HEK293 (cell line): Measurements from ENCODE around the gene GNPDA2.

Experiments used
- CTCF ChIA-PET: fragments of 350-600 bp; formaldehyde crosslinking; extraction: SDS; loops from one replicate; lab custom pipeline; 2021; ENCODE audit warnings: antibody characterized with exemption; lab: Yijun Ruan, JAX
- POLR2A ChIA-PET: fragments of 300-600 bp; formaldehyde crosslinking; extraction: SDS; loops from one replicate; lab custom pipeline; 2020; ENCODE audit warnings: antibody characterized with exemption, inconsistent platforms; lab: Yijun Ruan, JAX
- H3K27ac ChIP-seq: fragments of 200-500 bp; sonication (Bioruptor generic); 2 replicates; pipeline ENCODE4 v1.5.1; 2014; ENCODE audit warnings: low read depth, low read length, control low read depth, inconsistent platforms; ENCODE audit errors: extremely low read depth
- H3K36me3 ChIP-seq, 2 experiments: fragments of 200-500 bp in 1 of 2; sonication (Bioruptor generic) in 1 of 2; 1 replicate in 1 of 2; 2 replicates in 1 of 2; pipeline ENCODE4 v1.5.1; 2014 to 2017; ENCODE audit warnings: inconsistent platforms in 2 of 2, low read length in 2 of 2; ENCODE audit not compliant: control insufficient read depth in 2 of 2, insufficient read depth in 1 of 2
- H3K4me1 ChIP-seq: fragments of 200-500 bp; sonication (Bioruptor generic); 2 replicates; pipeline ENCODE4 v1.5.1; 2014; ENCODE audit warnings: mild to moderate bottlenecking, low read length, inconsistent platforms; ENCODE audit not compliant: control insufficient read depth, insufficient read depth
- H3K4me3 ChIP-seq: 2 replicates; pipeline ENCODE4 v1.5.1; 2011; ENCODE audit warnings: low read depth, mild to moderate bottlenecking, control low read depth, low read length, moderate library complexity
- H3K9me3 ChIP-seq: fragments of 200-500 bp; sonication (Bioruptor generic); 2 replicates; pipeline ENCODE4 v1.5.1; 2014; ENCODE audit warnings: low read depth, low read length, inconsistent platforms; ENCODE audit not compliant: control insufficient read depth, insufficient read depth
- ATF2 ChIP-seq: fragments of 450-650 bp; formaldehyde crosslinking; IDR thresholded peaks from 2 replicates; pipeline ENCODE4 v1.5.1; 2016; ENCODE audit warnings: missing biosample characterization, missing genetic modification characterization, low read depth
- BCL11A ChIP-seq: fragments of 450-650 bp; formaldehyde crosslinking; IDR thresholded peaks from 2 replicates; pipeline ENCODE4 v1.5.1; 2016; ENCODE audit warnings: low read depth, missing biosample characterization, missing genetic modification characterization
- EGR2 ChIP-seq: fragments of 450-650 bp; formaldehyde crosslinking; IDR thresholded peaks from 2 replicates; pipeline ENCODE4 v1.5.1; 2016; ENCODE audit warnings: low read depth, missing biosample characterization, missing genetic modification characterization
- GLI2 ChIP-seq: fragments of 450-650 bp; formaldehyde crosslinking; IDR thresholded peaks from 2 replicates; pipeline ENCODE4; 2017; ENCODE audit warnings: missing biosample characterization, missing genetic modification characterization, low read depth, borderline replicate concordance
- GLIS1 ChIP-seq: fragments of 450-650 bp; formaldehyde crosslinking; IDR thresholded peaks from 2 replicates; pipeline ENCODE4 v1.5.1; 2016; ENCODE audit warnings: missing biosample characterization, missing genetic modification characterization
- INSM2 ChIP-seq: fragments of 450-650 bp; formaldehyde crosslinking; IDR thresholded peaks from 2 replicates; pipeline ENCODE4 v1.5.1; 2016; ENCODE audit warnings: missing biosample characterization, missing genetic modification characterization
- KLF7 ChIP-seq: fragments of 450-650 bp; formaldehyde crosslinking; IDR thresholded peaks from 2 replicates; pipeline ENCODE4 v1.5.1; 2016; ENCODE audit warnings: missing biosample characterization, missing genetic modification characterization, borderline replicate concordance
- MEIS1 ChIP-seq: sonication (generic); formaldehyde crosslinking; IDR thresholded peaks from 2 replicates; pipeline ENCODE4 v1.8.1; 2022; ENCODE audit warnings: missing genetic modification reagents, mild to moderate bottlenecking, borderline replicate concordance
- REPIN1 ChIP-seq: fragments of 450-650 bp; formaldehyde crosslinking; IDR thresholded peaks from 2 replicates; pipeline ENCODE4 v1.5.1; 2017; ENCODE audit warnings: missing biosample characterization, missing genetic modification characterization, low read depth
- TCF7L2 ChIP-seq: IDR thresholded peaks from 2 replicates; pipeline ENCODE4 v1.6.1; 2011; ENCODE audit warnings: low read depth, mild to moderate bottlenecking, inconsistent platforms, low read length, moderate library complexity, borderline replicate concordance
- YY1 ChIP-seq: fragments of 450-650 bp; formaldehyde crosslinking; IDR thresholded peaks from 2 replicates; pipeline ENCODE4 v1.5.1; 2018; ENCODE audit warnings: missing biosample characterization, missing genetic modification characterization
- ZBTB11 ChIP-seq: fragments of 450-650 bp; formaldehyde crosslinking; conservative IDR thresholded peaks from 2 replicates; pipeline ENCODE4 v1.5.1; 2016; ENCODE audit warnings: low read depth, missing biosample characterization, missing genetic modification characterization
- ZEB2 ChIP-seq: fragments of 450-650 bp; formaldehyde crosslinking; IDR thresholded peaks from 2 replicates; pipeline ENCODE4 v1.5.1; 2016; ENCODE audit warnings: missing biosample characterization, missing genetic modification characterization
- ZFHX2 ChIP-seq: fragments of 450-650 bp; formaldehyde crosslinking; conservative IDR thresholded peaks from 2 replicates; pipeline ENCODE4 v1.5.1; 2016; ENCODE audit warnings: missing biosample characterization, missing genetic modification characterization
- ZFP37 ChIP-seq: fragments of 450-650 bp; formaldehyde crosslinking; IDR thresholded peaks from 2 replicates; pipeline ENCODE4 v1.5.1; 2016; ENCODE audit warnings: missing biosample characterization, missing genetic modification characterization
- ZIC2 ChIP-seq: fragments of 450-650 bp; formaldehyde crosslinking; IDR thresholded peaks from 2 replicates; pipeline ENCODE4 v1.5.1; 2016; ENCODE audit warnings: missing biosample characterization, missing genetic modification characterization
- ZNF114 ChIP-seq: fragments of 450-650 bp; formaldehyde crosslinking; IDR thresholded peaks from 2 replicates; pipeline ENCODE4 v1.5.0; 2017; ENCODE audit warnings: missing biosample characterization, missing genetic modification characterization
- ZNF132 ChIP-seq: fragments of 450-650 bp; formaldehyde crosslinking; IDR thresholded peaks from 2 replicates; pipeline ENCODE4 v1.5.1; 2017; ENCODE audit warnings: missing biosample characterization, missing genetic modification characterization, borderline replicate concordance
- ZNF2 ChIP-seq: fragments of 450-650 bp; formaldehyde crosslinking; IDR thresholded peaks from 2 replicates; pipeline ENCODE4 v1.5.1; 2016; ENCODE audit warnings: missing biosample characterization, missing genetic modification characterization
- ZNF311 ChIP-seq: fragments of 450-650 bp; formaldehyde crosslinking; IDR thresholded peaks from 2 replicates; pipeline ENCODE4 v1.5.1; 2017; ENCODE audit warnings: missing biosample characterization, missing genetic modification characterization, borderline replicate concordance
- ZNF391 ChIP-seq: fragments of 450-650 bp; formaldehyde crosslinking; IDR thresholded peaks from 2 replicates; pipeline ENCODE4 v1.5.1; 2016; ENCODE audit warnings: low read depth, missing biosample characterization, missing genetic modification characterization, borderline replicate concordance
- ZNF416 ChIP-seq: fragments of 450-650 bp; formaldehyde crosslinking; IDR thresholded peaks from 2 replicates; pipeline ENCODE4 v1.5.1; 2016; ENCODE audit warnings: missing biosample characterization, missing genetic modification characterization
- ZNF501 ChIP-seq: fragments of 450-650 bp; formaldehyde crosslinking; IDR thresholded peaks from 2 replicates; pipeline ENCODE4 v1.5.1; 2016; ENCODE audit warnings: missing biosample characterization, missing genetic modification characterization
- ZNF580 ChIP-seq: fragments of 450-650 bp; formaldehyde crosslinking; IDR thresholded peaks from 2 replicates; pipeline ENCODE4 v1.5.1; 2016; ENCODE audit warnings: missing biosample characterization, missing genetic modification characterization
- ZNF596 ChIP-seq: fragments of 450-650 bp; IDR thresholded peaks from 2 replicates; pipeline ENCODE4 v1.5.0; 2018; ENCODE audit warnings: missing biosample characterization, mild to moderate bottlenecking, missing genetic modification characterization, moderate library complexity
- ZNF621 ChIP-seq: fragments of 450-650 bp; formaldehyde crosslinking; IDR thresholded peaks from 2 replicates; pipeline ENCODE4 v1.5.1; 2017; ENCODE audit warnings: missing biosample characterization, missing genetic modification characterization
- ZNF660 ChIP-seq: fragments of 450-650 bp; IDR thresholded peaks from 2 replicates; pipeline ENCODE4 v1.5.1; 2018; ENCODE audit warnings: missing biosample characterization, mild to moderate bottlenecking, missing genetic modification characterization
- ZNF670 ChIP-seq: fragments of 450-650 bp; formaldehyde crosslinking; IDR thresholded peaks from 2 replicates; pipeline ENCODE4 v1.5.1; 2016; ENCODE audit warnings: missing biosample characterization, missing genetic modification characterization, low read depth
- ZNF843 ChIP-seq: fragments of 450-650 bp; formaldehyde crosslinking; IDR thresholded peaks from 2 replicates; pipeline ENCODE4 v1.5.1; 2016; ENCODE audit warnings: missing biosample characterization, missing genetic modification characterization

The GNPDA2 gene

GRCh38 chr4:44670506-44671199 lies 55.7 kb downstream of the GNPDA2 start:
- Histone ChIP-seq H3K9me3 (no peaks in the 10 kb centered on the region), H3K4me1 (no peaks in the 10 kb centered on the region), H3K27ac (no peak overlapping the region), H3K36me3 (no peaks in the 10 kb centered on the region), H3K4me3 (no peak overlapping the region)
- ChIA-PET POLR2A (no interaction called here), CTCF (no interaction called here)
- no peak for TF ChIP-seq ZNF311 (tag by site-specific recombination)
- TF ChIP-seq KLF7 (tag by site-specific recombination) = no peak
- TF ChIP-seq ZNF621 = no peak
- no peak for TF ChIP-seq TCF7L2
- TF ChIP-seq ZEB2 = no peak
- no peak for TF ChIP-seq ZNF114 (tag by site-specific recombination)
- TF ChIP-seq GLIS1 (tag by site-specific recombination) = no peak
- no peak for TF ChIP-seq ATF2 (tag by site-specific recombination)
- TF ChIP-seq ZNF580 (tag by site-specific recombination) = no peak
- TF ChIP-seq ZNF596 = no peak
- TF ChIP-seq ZNF843 (tag by site-specific recombination) = no peak
- TF ChIP-seq MEIS1 (CRISPR knock-in tag) = no peak
- no peak for TF ChIP-seq YY1
- TF ChIP-seq ZNF391 (tag by site-specific recombination) = no peak
- TF ChIP-seq ZNF2 = no peak
- TF ChIP-seq REPIN1 (tag by site-specific recombination) = no peak
- no peak for TF ChIP-seq BCL11A
- TF ChIP-seq ZFHX2 (tag by site-specific recombination) = no peak
- TF ChIP-seq EGR2 (tag by site-specific recombination) = no peak
- TF ChIP-seq ZFP37 (tag by site-specific recombination) = no peak

- Histone ChIP-seq H3K27ac (no peak overlapping the region), H3K4me1 (no peaks in the 10 kb centered on the region), H3K4me3 (no peak overlapping the region), H3K9me3 (no peaks in the 10 kb centered on the region), H3K36me3 (no peaks in the 10 kb centered on the region)
- ChIA-PET POLR2A (interaction anchor here (0.9 kb wide), 1 partner anchor 10 kb away, joined by 3 read pairs; the partner anchor contains the start of gene GUF1), CTCF (interaction anchor here (0.6 kb wide), 1 partner anchor 40 kb away, joined by 5 read pairs; no protein-coding TSS in a partner anchor)
- TF ChIP-seq GLI2 (tag by site-specific recombination) = no peak
- no peak for TF ChIP-seq ZNF501 (tag by site-specific recombination)
- TF ChIP-seq ZIC2 = no peak
- no peak for TF ChIP-seq ZNF596
- TF ChIP-seq ZBTB11 (tag by site-specific recombination) = no peak
- no peak for TF ChIP-seq ZNF670 (tag by site-specific recombination)
- TF ChIP-seq ZNF416 (tag by site-specific recombination) = no peak
- TF ChIP-seq ZNF660 (tag by site-specific recombination) = no peak
- TF ChIP-seq ZNF132 (tag by site-specific recombination) = no peak
- no peak for TF ChIP-seq INSM2 (tag by site-specific recombination)
Measured at GRCh38 chr4:44668526-44668925, 57.8 kb downstream of the GNPDA2 start.
